Measurements from ENCODE around the gene GPSM1.

The GPSM1 gene

DNA sequence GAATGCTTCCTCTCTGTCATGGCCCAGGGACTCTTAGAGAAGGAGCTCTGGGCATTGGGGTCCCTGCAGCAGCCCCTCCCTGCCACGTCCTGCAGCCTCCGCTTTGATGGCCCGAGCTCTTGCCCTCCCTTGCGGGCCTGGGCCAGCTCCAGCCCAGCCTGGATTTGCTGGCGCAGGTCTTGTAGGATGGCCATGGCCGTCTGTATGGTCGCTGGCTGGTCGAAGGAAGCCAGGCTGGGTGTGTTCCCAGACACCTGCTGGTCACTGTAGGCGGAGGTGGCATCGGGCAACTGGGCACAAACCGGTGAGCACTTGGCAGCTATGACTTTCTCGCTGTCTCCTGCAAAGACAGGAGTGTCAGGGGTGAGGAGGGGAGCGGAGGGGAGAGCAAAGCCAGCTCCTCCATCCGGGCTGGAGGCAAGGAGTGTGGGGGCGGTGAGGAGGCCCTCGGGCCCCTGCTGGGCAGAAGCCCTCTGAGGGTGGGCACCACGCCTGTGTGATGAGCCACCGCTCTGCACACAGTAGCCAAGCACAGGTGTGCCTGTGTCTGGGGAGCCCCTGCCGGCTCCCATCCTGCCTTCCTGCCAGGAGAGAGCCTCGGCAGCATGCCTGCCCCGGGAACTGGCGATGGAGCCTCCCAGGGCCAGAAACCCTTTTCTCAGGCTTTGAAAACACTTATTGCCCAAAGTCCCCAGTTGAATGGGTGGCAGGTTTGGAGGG lies 35.9 kb upstream of the GPSM1 start:
- no peak for DNase-seq

GRCh38 chr9:136292026-136292538 lies 35.3 kb upstream of the GPSM1 start:
- DNase-seq = peak; percentile 56

DNA sequence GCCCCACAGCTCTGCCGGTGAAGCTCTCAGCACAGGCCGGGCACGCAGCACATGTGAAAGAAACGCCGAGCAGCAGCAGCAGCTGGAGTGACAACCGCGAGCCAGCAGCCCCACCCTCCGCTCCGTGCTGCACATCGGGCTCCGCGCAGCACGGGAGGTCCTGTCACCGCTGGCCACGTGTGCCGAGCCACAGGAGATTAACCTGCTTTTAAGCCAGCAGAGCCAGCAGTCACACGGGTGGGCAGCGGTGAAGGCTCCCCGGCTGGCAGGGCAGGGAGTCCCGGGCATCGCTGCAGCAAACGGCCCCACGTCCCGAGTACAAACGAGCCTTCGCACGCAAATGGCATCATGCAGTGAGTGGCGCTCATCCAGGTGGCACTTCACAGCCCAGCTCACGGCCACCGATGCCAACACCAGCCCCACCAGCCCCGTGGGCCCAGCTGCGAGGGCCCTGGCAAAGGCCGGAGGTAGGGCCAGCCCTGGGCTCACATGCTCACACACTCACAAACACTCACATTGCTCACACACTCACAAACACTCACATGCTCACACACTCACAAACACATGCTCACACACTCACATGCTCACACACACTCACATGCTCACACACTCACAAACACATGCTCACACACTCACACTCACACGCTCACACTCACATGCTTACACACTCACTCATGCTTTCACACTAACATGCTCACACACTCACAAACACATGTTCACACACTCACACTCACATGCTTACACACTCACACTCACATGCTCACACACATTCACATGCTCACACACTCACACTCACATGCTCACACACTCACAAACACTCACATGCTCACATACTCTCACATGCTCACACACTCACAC lies 34.5 kb upstream of the GPSM1 start:
- peak; percentile 95 for DNase-seq

DNA sequence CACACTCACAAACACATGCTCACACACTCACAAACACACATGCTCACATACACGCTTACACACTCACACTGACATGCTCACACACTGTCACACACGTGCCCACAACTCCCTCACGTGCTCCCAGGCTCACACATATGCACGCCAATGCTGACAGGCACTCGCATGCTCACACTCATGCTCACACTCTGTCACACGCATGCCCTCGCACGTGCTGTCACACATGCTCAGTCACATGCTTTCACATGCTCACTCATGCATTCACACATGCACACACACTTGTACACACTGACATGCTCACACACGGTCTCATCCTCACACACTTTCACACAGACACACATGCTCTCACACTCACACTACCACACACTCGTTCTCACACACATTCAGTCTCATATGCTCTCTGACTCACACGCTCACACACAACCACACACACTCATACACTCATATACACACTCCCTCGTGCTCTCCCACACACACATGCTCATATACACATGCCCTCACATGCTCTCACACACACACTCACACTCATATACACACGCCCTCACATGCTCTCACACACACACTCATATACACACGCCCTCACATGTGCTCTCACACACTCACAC lies 33.8 kb upstream of the GPSM1 start:
- no peak for DNase-seq

DNA sequence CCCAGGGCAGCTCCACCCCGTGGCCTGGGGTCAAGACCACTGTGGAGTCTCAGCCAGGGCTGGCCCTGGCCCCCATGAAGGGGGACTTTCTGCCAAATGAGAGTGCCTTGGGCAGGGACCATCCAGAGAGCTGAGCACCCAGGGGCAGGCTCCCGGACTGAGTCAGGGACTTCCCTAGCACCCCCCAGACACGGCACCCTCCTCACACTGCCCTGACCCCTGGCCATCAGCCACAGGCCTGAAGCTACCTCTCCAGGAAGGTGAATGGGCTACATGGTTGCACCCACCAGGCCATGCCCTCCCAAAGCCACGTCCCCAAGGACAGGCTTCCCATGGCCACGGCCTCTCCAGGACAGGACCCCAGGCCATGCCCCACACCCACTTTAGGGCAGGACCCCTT lies 32.9 kb upstream of the GPSM1 start:
- no peak for DNase-seq

GRCh38 chr9:136295055-136295454 lies 32.3 kb upstream of the GPSM1 start:
- DNase-seq = no peak

DNA sequence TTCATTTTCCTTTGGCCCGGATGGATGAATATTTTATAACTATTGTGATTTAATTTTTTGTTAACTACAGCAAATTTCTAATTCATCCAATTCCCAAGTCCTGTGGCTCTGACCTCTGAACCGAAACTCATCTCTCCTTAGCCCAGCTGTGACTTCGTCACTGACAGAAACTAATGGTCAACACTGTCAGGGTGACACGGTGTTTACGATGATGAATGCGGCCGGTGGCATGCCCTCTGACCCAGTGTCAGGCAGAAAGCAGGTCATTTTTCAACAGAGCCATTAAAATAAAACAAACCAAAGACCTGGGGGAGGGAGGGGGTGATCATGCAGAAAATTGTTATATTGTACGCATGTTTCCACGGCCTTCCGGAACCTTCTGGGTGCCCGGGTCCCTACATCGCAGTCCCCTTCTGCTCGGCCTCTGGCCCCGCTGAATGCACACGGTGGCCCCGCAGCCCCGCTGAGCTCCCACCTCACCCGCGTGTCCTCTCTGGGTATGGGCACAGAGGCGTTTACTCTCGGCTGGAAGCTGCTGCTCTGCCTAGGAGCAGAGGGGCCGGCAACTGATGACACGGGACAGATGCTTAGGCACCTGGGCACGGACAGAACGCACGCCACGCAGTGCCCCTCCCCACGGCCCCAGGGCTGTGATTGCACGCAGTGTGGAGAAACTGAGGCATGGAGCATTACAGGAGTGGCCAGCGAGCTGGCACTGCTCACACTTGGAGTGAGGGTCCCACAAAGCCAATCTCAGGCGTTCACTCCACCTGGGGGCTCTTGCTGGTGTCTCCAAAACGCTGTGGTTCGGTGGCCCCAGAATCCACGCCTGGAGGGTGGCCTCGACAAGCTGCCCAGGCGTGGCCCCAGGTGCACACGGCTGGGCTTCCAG lies 31.6 kb upstream of the GPSM1 start:
- DNase-seq = peak; percentile 38

GRCh38 chr9:136296434-136297015 lies 30.8 kb upstream of the GPSM1 start:
- DNase-seq = peak; percentile 76

DNA sequence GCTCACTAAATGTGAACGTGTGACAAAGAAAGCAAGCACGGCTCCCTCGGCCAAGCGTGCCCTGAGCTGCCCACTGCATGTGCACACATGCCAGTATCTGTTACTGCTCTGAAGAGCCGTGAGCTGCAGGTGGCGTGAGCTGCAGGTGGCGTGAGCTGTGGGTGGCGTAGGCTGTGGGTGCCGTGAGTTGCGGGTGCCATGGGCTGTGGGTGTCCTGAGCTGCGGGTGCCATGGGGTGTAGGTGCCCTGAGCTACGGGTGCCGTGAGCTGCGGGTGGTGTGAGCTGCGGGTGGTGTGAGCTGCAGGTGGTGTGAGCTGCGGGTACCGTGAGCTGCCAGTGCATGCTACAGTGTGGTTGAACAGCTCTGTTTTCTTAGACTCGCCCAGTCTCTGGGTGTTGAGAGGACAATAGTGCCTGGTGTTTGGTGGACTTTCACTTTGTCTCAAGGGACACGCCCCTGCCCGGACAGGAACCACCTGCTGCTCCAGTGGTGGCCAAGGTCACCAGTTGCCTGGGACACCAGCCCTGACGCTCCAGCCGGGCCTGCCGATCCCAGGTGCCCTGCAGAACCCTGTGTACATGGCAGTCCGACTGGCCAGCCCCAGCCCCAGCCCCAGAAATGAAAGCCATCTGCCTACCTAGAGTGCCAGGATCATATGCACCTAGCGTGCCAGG lies 30.2 kb upstream of the GPSM1 start:
- peak; percentile 95 for DNase-seq

- DNase-seq = peak; percentile 57
Measured at GRCh38 chr9:136297766-136298735, 29.3 kb upstream of the GPSM1 start.

- DNase-seq = no peak
Measured at GRCh38 chr9:136299116-136299515, 28.2 kb upstream of the GPSM1 start.

DNA sequence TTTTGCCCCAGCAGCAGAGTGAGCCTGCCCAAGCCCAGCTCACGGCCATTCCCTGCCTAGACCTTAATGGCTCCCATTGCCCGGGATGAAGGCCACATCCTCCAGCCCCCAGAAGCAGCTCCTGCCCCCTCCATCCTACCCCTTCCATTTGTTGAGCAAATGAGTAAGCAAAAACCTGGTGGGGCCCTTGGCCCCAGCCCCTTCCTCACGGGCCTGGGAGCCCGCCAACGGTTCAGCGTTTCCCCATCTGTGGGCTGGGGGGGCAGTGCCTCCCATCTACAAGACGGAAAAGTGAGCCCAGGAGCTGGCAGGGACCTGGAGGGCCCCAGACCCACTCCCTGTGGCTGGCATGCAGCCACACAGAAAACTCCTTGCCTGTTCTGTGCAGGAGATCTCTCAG lies 27.8 kb upstream of the GPSM1 start:
- DNase-seq = no peak

- DNase-seq = no peak
Measured at GRCh38 chr9:136300016-136300545, 27.3 kb upstream of the GPSM1 start.

DNA sequence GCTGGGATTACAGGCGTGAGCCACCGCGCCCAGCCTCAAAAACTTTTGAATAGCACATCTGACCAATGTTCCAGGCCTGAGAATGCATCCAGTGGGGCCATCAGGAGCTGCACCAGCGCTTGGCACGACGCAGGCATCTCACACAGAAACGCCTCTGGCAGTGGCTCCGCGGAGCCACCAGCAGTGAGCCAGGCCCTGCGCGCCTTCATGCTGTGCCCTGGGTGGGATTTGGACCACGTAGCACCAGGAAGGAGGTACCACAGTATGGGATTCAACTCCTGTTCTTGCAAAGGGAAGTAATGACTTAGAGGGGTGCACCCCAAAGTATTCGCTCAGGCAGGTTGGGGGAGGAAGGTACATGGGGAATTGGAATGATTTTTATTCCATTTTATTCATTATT lies 26.5 kb upstream of the GPSM1 start:
- DNase-seq = no peak

GRCh38 chr9:136302527-136302926 lies 24.8 kb upstream of the GPSM1 start:
- DNase-seq = peak; percentile 43

DNA sequence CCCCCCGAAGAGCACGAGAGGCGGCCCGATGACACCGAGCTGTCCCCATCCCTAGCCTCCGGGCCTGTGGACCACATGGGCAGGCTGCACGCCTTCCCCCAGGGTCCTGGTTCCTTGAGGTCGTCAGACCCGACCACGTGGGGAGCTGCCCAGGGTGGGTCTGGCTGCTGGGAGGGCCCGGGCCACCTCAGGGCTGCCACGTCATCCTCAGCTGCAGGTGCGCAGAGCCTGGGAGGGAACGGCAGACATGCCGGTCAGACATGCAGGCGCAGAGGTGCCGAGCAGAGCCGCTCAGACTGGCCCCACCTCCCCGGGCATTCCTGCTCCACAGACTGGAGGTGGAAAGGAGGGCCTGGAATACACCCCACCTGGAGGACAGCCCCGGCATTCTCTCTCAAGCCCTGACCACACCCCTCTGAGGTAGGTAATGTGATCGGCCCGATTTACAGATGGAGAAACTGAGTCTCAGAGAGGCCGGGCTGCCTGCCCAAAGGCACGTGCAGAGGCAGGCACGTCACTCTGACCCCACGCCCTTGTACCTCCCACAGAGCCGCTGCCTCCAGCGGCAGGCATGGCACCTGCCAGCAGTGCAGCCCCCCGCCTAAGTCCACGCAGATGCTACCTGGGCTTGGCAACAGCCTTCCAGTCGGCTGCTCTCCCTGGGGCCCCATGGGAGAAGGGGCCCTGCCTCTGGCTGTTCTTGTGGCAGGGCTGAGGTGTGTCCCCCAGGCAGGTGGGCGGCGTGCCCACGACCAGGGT lies 24.1 kb upstream of the GPSM1 start:
- DNase-seq = peak; percentile 90

GRCh38 chr9:136303825-136304416 lies 23.4 kb upstream of the GPSM1 start, which contains the start of gene CCDC187:
CCDC187 (minus strand) TSS chr9:136304094; CDS start chr9:136303830, 264 bp downstream.
- no peak for DNase-seq

DNA sequence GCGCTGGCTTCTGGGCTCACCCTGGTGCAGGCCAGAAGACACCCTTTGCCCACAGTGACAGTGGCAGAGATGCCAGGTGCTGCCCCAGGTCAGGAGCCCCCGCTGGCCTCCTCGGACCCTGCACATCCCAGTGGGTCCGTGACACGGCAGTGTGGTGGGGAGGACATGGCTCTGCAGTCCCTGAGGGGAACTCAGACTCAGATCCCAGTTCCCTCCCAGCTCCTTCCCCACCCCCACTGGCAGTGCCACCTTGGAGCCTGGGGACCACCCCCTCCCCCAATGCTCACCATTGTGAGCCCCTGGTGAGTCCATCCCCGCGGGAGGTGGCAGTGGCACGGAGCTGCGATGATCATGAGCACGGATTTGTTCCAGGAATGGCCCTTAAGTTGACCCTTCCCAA lies 22.9 kb upstream of the GPSM1 start:
- no peak for DNase-seq

GRCh38 chr9:136304981-136305380 lies 22.4 kb upstream of the GPSM1 start:
- DNase-seq = no peak

Measured in DMS53 (cell line).